ENCODE results near the gene LYPD5. TPM values are rescaled to one million over a fixed set of nuclear protein-coding genes. Genes with fewer than 3 reads are reported as not detected.

The LYPD5 gene
- total RNA-seq, 1 donor from 2014 or later, result 0.53 TPM

- Histone ChIP-seq H3K36me3 (ENCODE audit: control insufficient read depth, insufficient read depth, low read length) (no peaks in the 10 kb centered on the region), H3K27me3 (ENCODE audit: control insufficient read depth, insufficient read depth, low read length) (no peaks in the 10 kb centered on the region), H3K4me3 (ENCODE audit: low read depth, low read length) (peak overlapping the region; percentile 75)
- FAIRE-seq (no peak), DNase-seq (ENCODE audit: low read depth) (peak; percentile 43)
- TF ChIP-seq CTCF (IDR thresholded peaks at IDR 0.05; ENCODE audit: insufficient read depth, low read length, severe bottlenecking), result no peak
These were observed 46.9 kb downstream of the LYPD5 start for GRCh38 chr19:43755256-43755801.

GRCh38 chr19:43754503-43755255, 47.6 kb downstream of the LYPD5 start, which contains the start of gene SMG9:
SMG9 (minus strand) TSS chr19:43754962; CDS start chr19:43750741, 4,221 bp downstream.
- H3K4me3 ChIP-seq (ENCODE audit: low read depth, low read length), result peak within 1 kb of the TSS; percentile 75
- no peaks in the 10 kb centered on the region for H3K27me3 ChIP-seq (ENCODE audit: control insufficient read depth, insufficient read depth, low read length)
- H3K36me3 ChIP-seq (ENCODE audit: control insufficient read depth, insufficient read depth, low read length), result no peaks in the 10 kb centered on the region
- DNase-seq (ENCODE audit: low read depth) (peak; percentile 90), FAIRE-seq (no peak)
- TF ChIP-seq CTCF (IDR thresholded peaks at IDR 0.05; ENCODE audit: insufficient read depth, low read length, severe bottlenecking), result no peak

GRCh38 chr19:43754253-43754502, 48.1 kb downstream of the LYPD5 start:
- FAIRE-seq (no peak), DNase-seq (ENCODE audit: low read depth) (peak; percentile 33)

GRCh38 chr19:43752287-43752875, 49.9 kb downstream of the LYPD5 start:
- Histone ChIP-seq H3K4me3 (ENCODE audit: low read depth, low read length) (no peak overlapping the region), H3K36me3 (ENCODE audit: control insufficient read depth, insufficient read depth, low read length) (peaks cover 7% of the 10 kb centered on the region), H3K27me3 (ENCODE audit: control insufficient read depth, insufficient read depth, low read length) (no peaks in the 10 kb centered on the region)
- TF ChIP-seq CTCF (IDR thresholded peaks at IDR 0.05; ENCODE audit: insufficient read depth, low read length, severe bottlenecking), result no peak
- DNase-seq (ENCODE audit: low read depth), result no peak
- no peak for FAIRE-seq

More at GRCh38 chr19:43754253-43754502, 48.1 kb downstream of the LYPD5 start:
- Histone ChIP-seq H3K27me3 (ENCODE audit: control insufficient read depth, insufficient read depth, low read length) (no peaks in the 10 kb centered on the region), H3K36me3 (ENCODE audit: control insufficient read depth, insufficient read depth, low read length) (peaks cover 4% of the 10 kb centered on the region), H3K4me3 (ENCODE audit: low read depth, low read length) (peak overlapping the region; percentile 75)
- no peak for TF ChIP-seq CTCF (IDR thresholded peaks at IDR 0.05; ENCODE audit: insufficient read depth, low read length, severe bottlenecking)

- H3K27me3 ChIP-seq (ENCODE audit: control insufficient read depth, insufficient read depth, low read length), result no peaks in the 10 kb centered on the region
- peaks cover 9% of the 10 kb centered on the region for H3K36me3 ChIP-seq (ENCODE audit: control insufficient read depth, insufficient read depth, low read length)
- H3K4me3 ChIP-seq (ENCODE audit: low read depth, low read length), result no peak overlapping the region
- FAIRE-seq (no peak), DNase-seq (ENCODE audit: low read depth) (peak; percentile 39)
- TF ChIP-seq CTCF (IDR thresholded peaks at IDR 0.05; ENCODE audit: insufficient read depth, low read length, severe bottlenecking), result no peak
These were observed 50.6 kb downstream of the LYPD5 start for GRCh38 chr19:43751466-43752220.
